Neural cell (in vitro differentiated cells): ENCODE measurements around the gene TNNT2.

Experiments
- CTCF ChIP-seq: fragments of 450-650 bp; IDR thresholded peaks from 2 replicates; pipeline ENCODE4 v1.5.1; 2014; ENCODE audit warnings: antibody characterized with exemption, mild to moderate bottlenecking, moderate library complexity; ENCODE audit not compliant: poor library complexity, severe bottlenecking
- EP300 ChIP-seq: fragments of 450-650 bp; conservative IDR thresholded peaks from 2 replicates; pipeline ENCODE4 v1.6.1; 2014; ENCODE audit warnings: antibody characterized with exemption, mild to moderate bottlenecking, moderate library complexity; ENCODE audit not compliant: poor library complexity, severe bottlenecking
- EZH2 ChIP-seq: fragments of 200-600, 300-800 bp; shearing (Covaris generic), sonication (generic); IDR thresholded peaks from 2 replicates; pipeline ENCODE4 v1.6.1; 2014; ENCODE audit warnings: antibody characterized with exemption, low read length, borderline replicate concordance, mild to moderate bottlenecking; ENCODE audit not compliant: insufficient read depth, poor library complexity, severe bottlenecking
- MXI1 ChIP-seq: fragments of 450-650 bp; conservative IDR thresholded peaks from 2 replicates; pipeline ENCODE4 v1.6.1; 2014; ENCODE audit warnings: antibody characterized with exemption, mild to moderate bottlenecking; ENCODE audit not compliant: poor library complexity, severe bottlenecking
- POLR2AphosphoS5 ChIP-seq: IDR thresholded peaks from 2 replicates; pipeline ENCODE4 v1.6.1; 2012
- RAD21 ChIP-seq: fragments of 450-650 bp; conservative IDR thresholded peaks from 2 replicates; pipeline ENCODE4 v1.6.1; 2014; ENCODE audit warnings: antibody characterized with exemption, mild to moderate bottlenecking, moderate library complexity
- REST ChIP-seq: IDR thresholded peaks from 2 replicates; pipeline ENCODE4 v1.6.1; 2012; ENCODE audit warnings: borderline replicate concordance
- SMC3 ChIP-seq: fragments of 450-650 bp; conservative IDR thresholded peaks from 2 replicates; pipeline ENCODE4 v1.6.1; 2014; ENCODE audit warnings: antibody characterized with exemption, mild to moderate bottlenecking, moderate library complexity; ENCODE audit not compliant: poor library complexity
- TAF1 ChIP-seq: IDR thresholded peaks from 2 replicates; pipeline ENCODE4 v1.6.1; 2012; ENCODE audit warnings: low read depth

- TF ChIP-seq CTCF (no peak), EZH2 (no peak), TAF1 (no peak), POLR2AphosphoS5 (no peak), EP300 (no peak), REST (no peak), MXI1 (no peak), SMC3 (no peak), RAD21 (no peak)
These were observed 2.3 kb downstream of the TNNT2 start for GRCh38 chr1:201375169-201375568.
